ENCODE results near the gene CACNA1G.

CACNA1G gene

DNA sequence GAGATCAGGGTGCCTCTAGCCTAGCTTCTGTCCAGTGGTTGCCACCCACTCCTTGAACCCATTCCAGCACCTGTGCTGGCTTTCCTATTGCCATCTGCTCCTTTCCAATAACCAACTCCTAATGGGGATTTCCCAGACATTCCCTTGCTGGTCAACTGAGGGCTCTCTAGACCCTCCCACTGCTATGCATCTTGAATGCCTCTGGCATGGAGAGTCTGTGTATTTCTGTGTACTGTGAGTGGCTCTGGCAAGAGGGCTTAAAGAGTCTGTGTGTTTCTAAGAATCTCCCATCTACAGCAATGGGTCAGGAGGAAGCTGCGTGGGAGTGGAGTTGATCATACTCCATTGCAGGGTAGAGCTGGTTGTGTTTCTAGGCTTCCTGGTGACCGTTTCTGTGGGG lies 39.0 kb upstream of the CACNA1G start:
- H3K9me3 ChIP-seq (ENCODE audit: control insufficient read depth in 1 of 2, low read length in 2 of 2) = no peaks in the 10 kb centered on the region

DNA sequence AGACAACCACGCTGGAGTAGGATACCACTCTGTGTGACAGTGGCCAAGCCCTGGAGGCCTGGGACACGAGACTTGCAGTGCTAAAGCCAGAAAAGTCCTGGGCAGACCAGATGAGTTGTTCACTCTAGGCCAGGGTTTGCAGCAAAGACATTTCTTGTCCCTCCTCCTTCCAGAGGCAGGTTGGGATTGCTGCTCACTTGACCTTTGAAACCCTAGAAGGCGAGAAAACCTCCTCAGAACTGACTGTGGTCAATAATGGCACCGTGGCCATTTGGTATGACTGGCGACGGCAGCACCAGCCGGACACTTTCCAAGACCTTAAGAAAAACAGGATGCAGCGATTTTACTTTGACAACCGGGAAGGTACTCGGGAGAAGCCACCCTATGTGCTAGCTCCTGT lies 37.7 kb upstream of the CACNA1G start:
- no peaks in the 10 kb centered on the region for H3K4me1 ChIP-seq (ENCODE audit: control insufficient read depth in 1 of 2, insufficient read depth in 2 of 2, low read length in 2 of 2)
- H3K27ac ChIP-seq (ENCODE audit: low read length) = no peak overlapping the region
- no peaks in the 10 kb centered on the region for H3K36me3 ChIP-seq (ENCODE audit: control insufficient read depth in 1 of 2, insufficient read depth in 2 of 2, low read length in 2 of 2)
- no peak overlapping the region for H3K4me3 ChIP-seq (ENCODE audit: low read depth in 1 of 2, low read length in 2 of 2)
- H3K9me3 ChIP-seq (ENCODE audit: control insufficient read depth in 1 of 2, low read length in 2 of 2) = no peaks in the 10 kb centered on the region
- no peaks in the 10 kb centered on the region for H3K27me3 ChIP-seq (ENCODE audit: low read depth, low read length)

More for the DNA sequence above, 39.0 kb upstream of the CACNA1G start:
- Histone ChIP-seq H3K4me3 (ENCODE audit: low read depth in 1 of 2, low read length in 2 of 2) (no peak overlapping the region), H3K27ac (ENCODE audit: low read length) (no peak overlapping the region), H3K4me1 (ENCODE audit: control insufficient read depth in 1 of 2, insufficient read depth in 2 of 2, low read length in 2 of 2) (no peaks in the 10 kb centered on the region), H3K27me3 (ENCODE audit: low read depth, low read length) (no peaks in the 10 kb centered on the region), H3K36me3 (ENCODE audit: control insufficient read depth in 1 of 2, insufficient read depth in 2 of 2, low read length in 2 of 2) (no peaks in the 10 kb centered on the region)

DNA sequence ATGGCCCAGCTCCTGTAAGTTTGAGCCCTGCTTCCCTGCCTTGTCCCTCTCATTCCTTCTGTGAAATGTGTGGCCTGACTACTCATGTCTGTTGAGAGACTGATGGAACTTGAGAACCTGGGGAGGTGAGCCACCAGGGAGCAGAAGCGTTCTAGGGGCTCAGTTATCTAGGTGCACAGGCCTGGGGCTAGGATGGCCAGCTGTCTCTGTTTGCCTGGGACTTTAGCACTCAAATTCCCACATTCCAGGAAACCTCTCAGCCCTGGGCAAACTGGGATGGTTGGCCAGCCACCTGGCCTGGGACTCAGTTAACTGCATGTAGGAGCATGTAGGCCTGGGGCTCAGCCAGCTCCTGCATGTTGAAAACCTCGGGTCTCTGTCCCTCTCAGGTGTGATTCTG lies 37.3 kb upstream of the CACNA1G start:
- no peak overlapping the region for H3K4me3 ChIP-seq (ENCODE audit: low read depth in 1 of 2, low read length in 2 of 2)
- no peak overlapping the region for H3K27ac ChIP-seq (ENCODE audit: low read length)
- H3K27me3 ChIP-seq (ENCODE audit: low read depth, low read length) = no peaks in the 10 kb centered on the region
- no peaks in the 10 kb centered on the region for H3K36me3 ChIP-seq (ENCODE audit: control insufficient read depth in 1 of 2, insufficient read depth in 2 of 2, low read length in 2 of 2)
- no peaks in the 10 kb centered on the region for H3K9me3 ChIP-seq (ENCODE audit: control insufficient read depth in 1 of 2, low read length in 2 of 2)
- H3K4me1 ChIP-seq (ENCODE audit: control insufficient read depth in 1 of 2, insufficient read depth in 2 of 2, low read length in 2 of 2) = no peaks in the 10 kb centered on the region

DNA sequence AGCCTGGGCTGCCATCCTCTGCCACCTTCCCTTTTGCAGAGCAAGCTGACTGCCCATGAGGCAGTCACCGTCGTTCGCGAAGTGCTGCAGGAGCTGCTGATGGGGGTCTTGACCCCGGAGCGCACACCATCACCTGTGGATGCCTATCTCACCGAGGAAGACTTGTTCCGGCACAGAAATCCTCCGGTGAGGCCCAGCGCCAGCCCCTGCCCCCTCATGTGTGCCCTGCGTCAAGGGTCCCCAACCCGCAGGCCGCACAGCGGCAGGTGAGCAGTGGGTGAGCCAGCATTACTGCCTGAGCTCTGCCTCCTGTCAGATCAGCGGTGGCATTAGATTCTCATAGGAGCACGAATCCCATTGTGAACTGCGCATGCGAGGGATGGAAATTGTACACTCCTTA lies 35.7 kb upstream of the CACNA1G start:
- Histone ChIP-seq H3K27me3 (ENCODE audit: low read depth, low read length) (no peaks in the 10 kb centered on the region), H3K4me1 (ENCODE audit: control insufficient read depth in 1 of 2, insufficient read depth in 2 of 2, low read length in 2 of 2) (no peaks in the 10 kb centered on the region), H3K36me3 (ENCODE audit: control insufficient read depth in 1 of 2, insufficient read depth in 2 of 2, low read length in 2 of 2) (no peaks in the 10 kb centered on the region), H3K9me3 (ENCODE audit: control insufficient read depth in 1 of 2, low read length in 2 of 2) (no peaks in the 10 kb centered on the region), H3K27ac (ENCODE audit: low read length) (no peak overlapping the region), H3K4me3 (ENCODE audit: low read depth in 1 of 2, low read length in 2 of 2) (no peak overlapping the region)

DNA sequence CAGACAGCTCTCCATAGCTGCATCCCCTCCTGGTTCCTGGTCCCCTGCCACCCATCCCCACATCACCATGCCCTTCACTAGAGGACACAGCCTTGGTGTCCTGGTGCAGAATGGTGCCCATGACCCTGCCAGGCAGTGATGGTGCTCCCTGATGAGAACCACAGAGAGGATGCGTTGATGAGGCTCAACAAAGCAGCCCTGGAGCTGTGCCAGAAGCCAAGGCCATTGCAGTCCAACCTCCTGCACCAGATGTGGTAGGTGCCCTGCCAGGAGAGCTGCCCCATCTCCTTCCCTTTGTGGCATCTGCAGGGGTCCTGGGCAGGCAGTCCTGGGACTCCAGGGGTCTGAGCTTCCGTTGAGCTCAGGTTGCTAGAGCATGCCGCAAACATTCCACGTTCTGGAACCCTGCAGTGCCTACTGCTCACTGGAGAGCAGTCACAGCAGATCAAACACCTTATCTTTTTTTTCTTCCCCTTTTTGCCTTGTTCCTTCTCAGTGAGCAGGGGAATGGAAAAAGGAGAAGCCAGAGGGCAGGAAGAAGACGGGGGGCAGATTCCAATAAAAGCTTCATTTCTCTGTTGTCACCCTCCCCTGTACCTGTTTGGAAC lies 33.3 kb upstream of the CACNA1G start:
- no peak overlapping the region for H3K4me3 ChIP-seq (ENCODE audit: low read depth in 1 of 2, low read length in 2 of 2)
- peaks cover 1 to 4% of the 10 kb centered on the region in 2 donors for H3K4me1 ChIP-seq (ENCODE audit: control insufficient read depth in 1 of 2, insufficient read depth in 2 of 2, low read length in 2 of 2)
- no peak overlapping the region for H3K27ac ChIP-seq (ENCODE audit: low read length)
- no peaks in the 10 kb centered on the region for H3K36me3 ChIP-seq (ENCODE audit: control insufficient read depth in 1 of 2, insufficient read depth in 2 of 2, low read length in 2 of 2)
- no peaks in the 10 kb centered on the region for H3K9me3 ChIP-seq (ENCODE audit: control insufficient read depth in 1 of 2, low read length in 2 of 2)
- peaks cover 6% of the 10 kb centered on the region for H3K27me3 ChIP-seq (ENCODE audit: low read depth, low read length)

DNA sequence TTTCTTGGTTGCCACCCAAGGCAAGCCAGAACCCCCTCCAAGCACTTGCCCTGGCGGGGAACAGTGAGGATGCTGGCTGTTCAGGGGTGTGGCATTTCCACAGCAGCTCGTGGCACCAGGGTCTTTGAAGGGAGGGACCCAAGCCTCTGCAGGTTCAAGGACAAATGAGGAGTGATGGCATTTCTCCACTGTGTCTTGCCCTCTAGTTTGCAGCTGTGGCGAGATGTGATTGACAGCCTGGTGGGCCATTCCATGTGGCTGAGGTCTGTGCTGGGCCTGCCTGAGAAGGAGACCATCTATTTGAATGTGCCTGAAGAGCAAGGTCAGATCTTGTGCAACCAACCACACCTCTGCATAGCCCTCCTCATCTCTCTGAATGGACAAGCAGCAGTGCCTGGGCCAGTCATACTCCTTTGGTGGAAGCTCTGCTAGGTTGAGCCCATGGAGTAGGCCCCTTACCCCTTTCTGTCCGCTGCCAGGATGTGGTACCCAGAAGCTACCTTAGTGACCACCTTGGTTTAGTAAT lies 32.5 kb upstream of the CACNA1G start:
- Histone ChIP-seq H3K9me3 (ENCODE audit: control insufficient read depth in 1 of 2, low read length in 2 of 2) (no peaks in the 10 kb centered on the region), H3K27me3 (ENCODE audit: low read depth, low read length) (peaks cover 7% of the 10 kb centered on the region), H3K36me3 (ENCODE audit: control insufficient read depth in 1 of 2, insufficient read depth in 2 of 2, low read length in 2 of 2) (no peaks in the 10 kb centered on the region), H3K4me3 (ENCODE audit: low read depth in 1 of 2, low read length in 2 of 2) (no peak overlapping the region), H3K27ac (ENCODE audit: low read length) (no peak overlapping the region), H3K4me1 (ENCODE audit: control insufficient read depth in 1 of 2, insufficient read depth in 2 of 2, low read length in 2 of 2) (peaks cover 4 to 9% of the 10 kb centered on the region in 2 donors)

DNA sequence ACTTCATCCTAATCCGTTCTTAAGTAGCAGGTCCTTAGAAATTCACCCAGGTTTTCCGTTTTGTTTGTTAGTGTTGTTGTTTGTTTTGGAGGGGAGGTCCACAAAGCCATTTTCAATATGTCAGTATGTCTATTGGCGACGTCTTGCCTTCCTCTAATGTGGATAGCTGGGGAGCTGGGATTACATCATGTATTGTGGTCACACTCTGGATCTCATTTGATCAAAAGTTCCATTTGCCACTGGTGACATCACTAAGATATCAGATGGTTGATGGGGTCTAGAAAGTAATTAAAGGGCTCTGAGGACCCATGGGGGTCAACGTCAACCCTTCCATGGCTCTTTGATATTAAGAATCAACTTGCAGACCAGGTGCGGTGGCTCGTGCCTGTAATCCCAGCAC lies 30.7 kb upstream of the CACNA1G start:
- H3K27ac ChIP-seq (ENCODE audit: low read length) = no peak overlapping the region
- H3K9me3 ChIP-seq (ENCODE audit: control insufficient read depth in 1 of 2, low read length in 2 of 2) = no peaks in the 10 kb centered on the region
- no peaks in the 10 kb centered on the region for H3K36me3 ChIP-seq (ENCODE audit: control insufficient read depth in 1 of 2, insufficient read depth in 2 of 2, low read length in 2 of 2)
- no peak overlapping the region for H3K4me3 ChIP-seq (ENCODE audit: low read depth in 1 of 2, low read length in 2 of 2)
- H3K27me3 ChIP-seq (ENCODE audit: low read depth, low read length) = peaks cover 11% of the 10 kb centered on the region
- H3K4me1 ChIP-seq (ENCODE audit: control insufficient read depth in 1 of 2, insufficient read depth in 2 of 2, low read length in 2 of 2) = peaks cover 10 to 23% of the 10 kb centered on the region in 2 donors

DNA sequence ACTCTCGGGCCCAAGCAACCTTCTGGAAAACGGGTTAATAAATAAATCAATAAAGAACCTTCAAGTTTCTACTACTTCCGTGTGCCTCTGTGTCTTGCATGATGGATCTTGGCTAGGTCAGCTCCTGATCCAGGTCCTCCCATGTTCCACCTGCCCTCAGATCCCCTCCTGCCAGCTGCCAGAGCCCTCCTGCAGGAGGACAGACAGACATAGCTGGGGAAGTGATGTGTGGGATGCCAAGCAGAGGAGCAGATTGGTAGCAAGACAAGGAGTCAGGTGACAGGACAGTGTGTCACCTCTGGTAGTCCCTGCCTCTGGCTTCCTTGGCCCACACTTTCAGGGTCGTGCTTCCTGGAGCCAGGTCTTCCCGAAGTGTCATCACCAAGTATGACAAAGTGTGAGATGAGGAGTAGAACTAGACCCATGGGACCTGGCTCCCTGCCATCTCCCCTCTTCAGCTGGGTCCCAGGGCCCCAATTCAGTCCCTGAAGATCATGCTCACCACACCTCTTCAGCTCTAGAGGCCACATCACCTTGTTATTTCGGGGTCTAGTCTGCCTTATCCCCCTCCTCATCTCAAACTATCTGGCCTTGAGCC lies 29.0 kb upstream of the CACNA1G start:
- H3K4me3 ChIP-seq (ENCODE audit: low read depth in 1 of 2, low read length in 2 of 2) = no peak overlapping the region
- H3K4me1 ChIP-seq (ENCODE audit: control insufficient read depth in 1 of 2, insufficient read depth in 2 of 2, low read length in 2 of 2) = peaks cover 10 to 23% of the 10 kb centered on the region in 2 donors
- peaks cover 11% of the 10 kb centered on the region for H3K27me3 ChIP-seq (ENCODE audit: low read depth, low read length)
- no peak overlapping the region for H3K27ac ChIP-seq (ENCODE audit: low read length)
- H3K9me3 ChIP-seq (ENCODE audit: control insufficient read depth in 1 of 2, low read length in 2 of 2) = no peaks in the 10 kb centered on the region
- H3K36me3 ChIP-seq (ENCODE audit: control insufficient read depth in 1 of 2, insufficient read depth in 2 of 2, low read length in 2 of 2) = no peaks in the 10 kb centered on the region

DNA sequence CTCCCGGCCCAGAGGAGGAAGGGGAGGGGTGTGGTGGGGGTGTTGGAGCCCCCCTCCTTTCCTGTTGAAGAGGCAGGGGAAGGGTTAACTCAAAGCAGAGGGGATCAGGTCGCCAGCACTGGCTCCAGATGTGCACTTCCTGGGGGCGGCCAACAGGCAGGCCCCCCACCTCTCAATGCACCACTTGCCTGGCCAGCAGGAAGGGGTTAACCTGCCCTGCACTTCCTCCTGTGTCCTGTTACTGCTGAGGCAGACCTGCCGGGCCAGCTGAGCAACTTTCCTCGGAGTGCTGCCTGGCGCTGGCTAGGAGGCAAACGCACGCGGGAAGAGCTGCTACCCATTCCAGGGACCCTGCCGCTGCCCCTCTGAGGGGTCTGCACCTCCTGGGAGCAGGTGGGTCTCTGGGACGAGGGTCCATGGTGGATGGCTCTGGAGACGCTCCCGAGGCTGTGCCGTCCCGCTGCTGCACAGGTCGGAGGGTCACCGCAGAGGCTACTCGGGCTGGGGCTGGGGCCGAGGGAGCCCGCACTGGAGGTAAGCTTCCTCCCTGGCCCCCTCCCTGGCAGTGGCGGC lies 28.0 kb upstream of the CACNA1G start, which contains the start of gene EPN3:
Gene EPN3 (plus strand): TSS at position 284 of the 573 bp plus-strand sequence. CDS start 3,822 bp downstream, outside the sequence.
- peaks cover 10 to 23% of the 10 kb centered on the region in 2 donors for H3K4me1 ChIP-seq (ENCODE audit: control insufficient read depth in 1 of 2, insufficient read depth in 2 of 2, low read length in 2 of 2)
- peak within 1 kb of the TSS; percentile 35 to 48 for H3K4me3 ChIP-seq (ENCODE audit: low read depth in 1 of 2, low read length in 2 of 2)
- H3K9me3 ChIP-seq (ENCODE audit: control insufficient read depth in 1 of 2, low read length in 2 of 2) = no peaks in the 10 kb centered on the region
- H3K27me3 ChIP-seq (ENCODE audit: low read depth, low read length) = peaks cover 11% of the 10 kb centered on the region
- no peak within 1 kb of the TSS for H3K27ac ChIP-seq (ENCODE audit: low read length)
- H3K36me3 ChIP-seq (ENCODE audit: control insufficient read depth in 1 of 2, insufficient read depth in 2 of 2, low read length in 2 of 2) = no peaks in the 10 kb centered on the region

DNA sequence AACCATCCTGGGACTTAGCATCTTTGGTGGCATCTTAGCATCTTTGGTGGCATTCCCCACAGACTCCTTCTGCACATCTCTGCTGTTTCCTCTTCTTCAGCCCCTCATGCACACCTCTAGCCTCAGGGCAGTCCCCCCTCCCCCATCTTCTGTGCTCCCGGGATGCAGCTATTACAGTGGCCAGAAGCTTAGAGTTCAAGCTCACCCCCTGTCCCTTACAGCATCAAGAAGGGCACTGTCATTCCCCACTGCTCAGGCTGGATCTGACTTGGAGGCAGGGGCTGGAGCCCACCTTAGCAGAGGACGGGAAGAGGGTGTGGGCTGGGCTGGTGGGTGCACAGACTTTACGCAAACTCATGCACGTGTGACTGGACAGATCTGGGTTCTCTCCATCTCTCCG lies 27.3 kb upstream of the CACNA1G start:
- peak overlapping the region; percentile 35 to 48 for H3K4me3 ChIP-seq (ENCODE audit: low read depth in 1 of 2, low read length in 2 of 2)
- H3K27ac ChIP-seq (ENCODE audit: low read length) = no peak overlapping the region
- no peaks in the 10 kb centered on the region for H3K36me3 ChIP-seq (ENCODE audit: control insufficient read depth in 1 of 2, insufficient read depth in 2 of 2, low read length in 2 of 2)
- H3K9me3 ChIP-seq (ENCODE audit: control insufficient read depth in 1 of 2, low read length in 2 of 2) = no peaks in the 10 kb centered on the region
- H3K27me3 ChIP-seq (ENCODE audit: low read depth, low read length) = peaks cover 11% of the 10 kb centered on the region
- peaks cover 10 to 23% of the 10 kb centered on the region in 2 donors for H3K4me1 ChIP-seq (ENCODE audit: control insufficient read depth in 1 of 2, insufficient read depth in 2 of 2, low read length in 2 of 2)

DNA sequence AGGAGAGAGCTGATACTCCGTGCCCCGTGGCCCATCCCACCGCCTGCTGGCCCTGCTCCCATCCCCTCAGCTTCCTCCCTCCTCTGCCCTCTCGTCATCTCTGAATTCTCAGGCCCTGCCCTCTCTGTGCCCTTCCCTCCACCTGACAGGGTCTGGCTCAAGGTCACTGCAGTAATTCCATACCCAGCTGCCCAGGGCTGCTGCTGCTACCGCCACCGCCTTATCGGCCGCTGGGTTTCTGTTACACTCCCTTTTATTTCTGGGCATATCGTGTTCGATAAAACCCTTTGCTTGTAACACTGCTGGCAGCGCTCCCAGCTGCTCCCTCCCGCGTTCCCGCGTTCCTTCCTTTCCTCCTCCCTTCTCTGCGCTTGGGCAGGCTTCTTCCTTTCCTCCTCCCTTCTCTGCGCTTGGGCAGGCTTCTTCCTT lies 26.8 kb upstream of the CACNA1G start:
- H3K27me3 ChIP-seq (ENCODE audit: low read depth, low read length) = peaks cover 11% of the 10 kb centered on the region
- H3K4me1 ChIP-seq (ENCODE audit: control insufficient read depth in 1 of 2, insufficient read depth in 2 of 2, low read length in 2 of 2) = peaks cover 10 to 23% of the 10 kb centered on the region in 2 donors
- peak overlapping the region; percentile 51 for H3K27ac ChIP-seq (ENCODE audit: low read length)
- H3K9me3 ChIP-seq (ENCODE audit: control insufficient read depth in 1 of 2, low read length in 2 of 2) = no peaks in the 10 kb centered on the region
- H3K36me3 ChIP-seq (ENCODE audit: control insufficient read depth in 1 of 2, insufficient read depth in 2 of 2, low read length in 2 of 2) = no peaks in the 10 kb centered on the region
- H3K4me3 ChIP-seq (ENCODE audit: low read depth in 1 of 2, low read length in 2 of 2) = peak overlapping the region; percentile 35 to 48
